ENCODE measurements around the gene FARP2. TPM values are rescaled to one million over a fixed set of nuclear protein-coding genes. Genes with fewer than 3 reads are reported as not detected.
"Not testable (repeated sequence)": the region's sequence is repeated elsewhere in the genome, so short reads cannot be mapped to it uniquely, and the experiment has no call there.

The FARP2 gene
- total and polyA plus RNA-seq, 4 donors: 5.8 to 30.9 (median 14.3) TPM

GRCh38 chr2:241445426-241445825 lies 89.3 kb downstream of the FARP2 start:
- no peak overlapping the region for H3K9ac ChIP-seq (ENCODE audit: low read depth in 1 of 2, low read length in 2 of 2)
- 88% methylated on average over 2 of the region's 2 CpGs for WGBS
- TF ChIP-seq RXRA (IDR thresholded peaks at IDR 0.05) (no peak), ATF3 (IDR thresholded peaks at IDR 0.05) (no peak), FOXA2 (IDR thresholded peaks at IDR 0.05) (no peak), HNF4A (conservative IDR thresholded peaks at IDR 0.05) (no peak), NR2F2 (IDR thresholded peaks at IDR 0.05) (no peak), FOXA1 (IDR thresholded peaks at IDR 0.05) (no peak), MAX (IDR thresholded peaks at IDR 0.05) (no peak), SP1 (IDR thresholded peaks at IDR 0.05) (no peak), RAD21 (IDR thresholded peaks at IDR 0.05) (no peak), REST (IDR thresholded peaks at IDR 0.05) (no peak), GABPA (IDR thresholded peaks at IDR 0.05 in 1 of 2, conservative IDR thresholded peaks at IDR 0.05 in 1 of 2) (no peak), YY1 (IDR thresholded peaks at IDR 0.05) (no peak), EGR1 (IDR thresholded peaks at IDR 0.05; ENCODE audit: low read depth in 2 of 2) (no peak)
- TF ChIP-seq, protein P1, sequence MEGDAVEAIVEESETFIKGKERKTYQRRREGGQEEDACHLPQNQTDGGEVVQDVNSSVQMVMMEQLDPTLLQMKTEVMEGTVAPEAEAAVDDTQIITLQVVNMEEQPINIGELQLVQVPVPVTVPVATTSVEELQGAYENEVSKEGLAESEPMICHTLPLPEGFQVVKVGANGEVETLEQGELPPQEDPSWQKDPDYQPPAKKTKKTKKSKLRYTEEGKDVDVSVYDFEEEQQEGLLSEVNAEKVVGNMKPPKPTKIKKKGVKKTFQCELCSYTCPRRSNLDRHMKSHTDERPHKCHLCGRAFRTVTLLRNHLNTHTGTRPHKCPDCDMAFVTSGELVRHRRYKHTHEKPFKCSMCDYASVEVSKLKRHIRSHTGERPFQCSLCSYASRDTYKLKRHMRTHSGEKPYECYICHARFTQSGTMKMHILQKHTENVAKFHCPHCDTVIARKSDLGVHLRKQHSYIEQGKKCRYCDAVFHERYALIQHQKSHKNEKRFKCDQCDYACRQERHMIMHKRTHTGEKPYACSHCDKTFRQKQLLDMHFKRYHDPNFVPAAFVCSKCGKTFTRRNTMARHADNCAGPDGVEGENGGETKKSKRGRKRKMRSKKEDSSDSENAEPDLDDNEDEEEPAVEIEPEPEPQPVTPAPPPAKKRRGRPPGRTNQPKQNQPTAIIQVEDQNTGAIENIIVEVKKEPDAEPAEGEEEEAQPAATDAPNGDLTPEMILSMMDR (IDR thresholded peaks at IDR 0.05; ENCODE audit: low read depth, low read length, missing input control): no peak
- TF ChIP-seq, protein P2, sequence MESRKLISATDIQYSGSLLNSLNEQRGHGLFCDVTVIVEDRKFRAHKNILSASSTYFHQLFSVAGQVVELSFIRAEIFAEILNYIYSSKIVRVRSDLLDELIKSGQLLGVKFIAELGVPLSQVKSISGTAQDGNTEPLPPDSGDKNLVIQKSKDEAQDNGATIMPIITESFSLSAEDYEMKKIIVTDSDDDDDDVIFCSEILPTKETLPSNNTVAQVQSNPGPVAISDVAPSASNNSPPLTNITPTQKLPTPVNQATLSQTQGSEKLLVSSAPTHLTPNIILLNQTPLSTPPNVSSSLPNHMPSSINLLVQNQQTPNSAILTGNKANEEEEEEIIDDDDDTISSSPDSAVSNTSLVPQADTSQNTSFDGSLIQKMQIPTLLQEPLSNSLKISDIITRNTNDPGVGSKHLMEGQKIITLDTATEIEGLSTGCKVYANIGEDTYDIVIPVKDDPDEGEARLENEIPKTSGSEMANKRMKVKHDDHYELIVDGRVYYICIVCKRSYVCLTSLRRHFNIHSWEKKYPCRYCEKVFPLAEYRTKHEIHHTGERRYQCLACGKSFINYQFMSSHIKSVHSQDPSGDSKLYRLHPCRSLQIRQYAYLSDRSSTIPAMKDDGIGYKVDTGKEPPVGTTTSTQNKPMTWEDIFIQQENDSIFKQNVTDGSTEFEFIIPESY (IDR thresholded peaks at IDR 0.05): no peak
- no peak overlapping the region for H3K4me3 ChIP-seq (ENCODE audit: low read depth in 1 of 3, low read length in 3 of 3)
- no peaks in the 10 kb centered on the region for H3K9me3 ChIP-seq (ENCODE audit: control insufficient read depth in 4 of 4, low read length in 3 of 4)
- no peaks in the 10 kb centered on the region for H3K27me3 ChIP-seq (ENCODE audit: control insufficient read depth in 4 of 4, insufficient read depth in 4 of 4, low read length in 3 of 4)
- H3K27ac ChIP-seq (ENCODE audit: low read depth in 1 of 2, low read length in 2 of 2): no peak overlapping the region
- H3K4me1 ChIP-seq (ENCODE audit: control insufficient read depth in 4 of 4, insufficient read depth in 4 of 4, low read length in 3 of 4): no peaks in the 10 kb centered on the region
- H3K36me3 ChIP-seq (ENCODE audit: control insufficient read depth in 4 of 4, insufficient read depth in 3 of 4, low read depth in 1 of 4, low read length in 3 of 4): peaks cover 5 to 53% (median 24%) of the 10 kb centered on the region in 4 donors
- DNase-seq (ENCODE audit: low spot score): no peak

- H3K9ac ChIP-seq (ENCODE audit: low read depth in 1 of 2, low read length in 2 of 2); H3K27me3 ChIP-seq (ENCODE audit: control insufficient read depth in 4 of 4, insufficient read depth in 4 of 4, low read length in 3 of 4); H3K4me3 ChIP-seq (ENCODE audit: low read depth in 1 of 3, low read length in 3 of 3); H3K9me3 ChIP-seq (ENCODE audit: control insufficient read depth in 4 of 4, low read length in 3 of 4); DNase-seq (ENCODE audit: low spot score); H3K27ac ChIP-seq (ENCODE audit: low read depth in 1 of 2, low read length in 2 of 2): not testable (repeated sequence)
- peaks cover 0 to 14% (median 9%) of the 10 kb centered on the region in 4 donors for H3K4me1 ChIP-seq (ENCODE audit: control insufficient read depth in 4 of 4, insufficient read depth in 4 of 4, low read length in 3 of 4)
- WGBS: 93% methylated on average over 7 of the region's 7 CpGs
- H3K36me3 ChIP-seq (ENCODE audit: control insufficient read depth in 4 of 4, insufficient read depth in 3 of 4, low read depth in 1 of 4, low read length in 3 of 4): peaks cover 0 to 10% (median 3%) of the 10 kb centered on the region in 4 donors
These were observed 94.0 kb downstream of the FARP2 start for GRCh38 chr2:241450092-241450491.

Measured in liver (tissue), 9 donors.